Panc1 (cell line): ENCODE data around the gene TJP3. TPM values are rescaled to one million over a fixed set of nuclear protein-coding genes. Genes with fewer than 3 reads are reported as not detected.

ENCODE experiments used
- ATAC-seq: fragments of 200-7000 bp; cut with Tn5 transposase; 2 replicates; pipeline ENCODE4 v1.9.1; 2020; ENCODE audit warnings: mild to moderate bottlenecking, moderate library complexity
- BruUV-seq: library from RNA; stranded (reverse); fragments of 400-500 nt; replicated peaks from 2 replicates; lab custom pipeline; 2021; lab: Mats Ljungman, UMichigan
- CTCF ChIA-PET: fragments of 300-600 bp; sonication (Branson Sonifier 250); formaldehyde crosslinking; loops from one replicate; lab custom pipeline; 2022; ENCODE audit warnings: antibody characterized with exemption; lab: Charles Lee
- POLR2A ChIA-PET: fragments of 300-600 bp; sonication (Branson Sonifier 250); formaldehyde crosslinking; loops from one replicate; lab custom pipeline; 2022; ENCODE audit warnings: antibody characterized with exemption; lab: Charles Lee
- DNase-seq: peaks from one replicate; pipeline ENCODE4 v3.0.0-alpha.2; 2010; ENCODE audit warnings: low read depth, low spot score
- H3K27ac ChIP-seq: 2 replicates; pipeline ENCODE4 v1.5.1; 2011; ENCODE audit warnings: mild to moderate bottlenecking, low read length, inconsistent platforms
- H3K27me3 ChIP-seq: fragments of 200-500 bp; sonication (Bioruptor generic); 2 replicates; pipeline ENCODE4 v1.6.0; 2014; ENCODE audit warnings: low read length, inconsistent platforms; ENCODE audit not compliant: control insufficient read depth, insufficient read depth
- H3K36me3 ChIP-seq: fragments of 200-500 bp; sonication (Bioruptor generic); 2 replicates; pipeline ENCODE4 v1.5.1; 2014; ENCODE audit warnings: inconsistent platforms, mild to moderate bottlenecking, low read length, moderate library complexity; ENCODE audit not compliant: control insufficient read depth, insufficient read depth
- H3K4me1 ChIP-seq: 2 replicates; pipeline ENCODE4 v1.5.1; 2011; ENCODE audit warnings: inconsistent platforms, mild to moderate bottlenecking, low read length, moderate library complexity; ENCODE audit not compliant: control insufficient read depth, insufficient read depth
- H3K4me3 ChIP-seq, 2 experiments: 2 replicates each; pipeline ENCODE4 v1.5.1; 2011 to 2012; ENCODE audit warnings: low read depth in 2 of 2, low read length in 2 of 2, mild to moderate bottlenecking in 2 of 2, inconsistent platforms in 1 of 2, moderate library complexity in 1 of 2
- H3K9me3 ChIP-seq: fragments of 200-500 bp; sonication (Bioruptor generic); 2 replicates; pipeline ENCODE4 v1.5.1; 2014; ENCODE audit warnings: low read depth, mild to moderate bottlenecking, inconsistent platforms, low read length, moderate library complexity; ENCODE audit not compliant: control insufficient read depth, insufficient read depth
- CTCF ChIP-seq: fragments of 450-650 bp; IDR thresholded peaks from 2 replicates; pipeline ENCODE4 v1.5.1; 2017; ENCODE audit warnings: mild to moderate bottlenecking
- POLR2AphosphoS5 ChIP-seq: IDR thresholded peaks from 2 replicates; pipeline ENCODE4 v1.6.1; 2012; ENCODE audit warnings: mild to moderate bottlenecking, low read depth, low read length, moderate library complexity
- REST ChIP-seq, 2 experiments: IDR thresholded peaks; 2 replicates each; pipeline ENCODE4 v1.6.1; 2011 to 2012; ENCODE audit warnings: low read depth in 2 of 2, control low read depth in 1 of 2, low read length in 1 of 2, mild to moderate bottlenecking in 1 of 2, moderate library complexity in 1 of 2; ENCODE audit not compliant: insufficient read depth in 1 of 2
- SIN3A ChIP-seq: IDR thresholded peaks from 2 replicates; pipeline ENCODE4 v1.6.1; 2012; ENCODE audit warnings: low read depth, mild to moderate bottlenecking, low read length, moderate library complexity, borderline replicate concordance; ENCODE audit not compliant: insufficient read depth
- TCF7L2 ChIP-seq: IDR thresholded peaks from 2 replicates; pipeline ENCODE4 v1.6.1; 2011; ENCODE audit warnings: mild to moderate bottlenecking, low read depth, low read length, inconsistent platforms
- in situ Hi-C: cut with HindIII; loops from 2 replicates; pipeline ENCODE4 v1.10.0; 2016; ENCODE audit warnings: low sequenced_read_pairs, low pct_unique_long_range_greater_than_20kb
- intact Hi-C: fragments of 100-400 bp; cut with micrococcal nuclease; formaldehyde crosslinking; loops from one replicate; pipeline ENCODE4 v1.10.0; 2022; ENCODE audit not compliant: unreplicated experiment
- total RNA-seq: library from RNA; stranded (reverse); gene quantifications from one replicate; pipeline ENCODE4 v1.2.1, GENCODE V29; 2021; ENCODE audit not compliant: unreplicated experiment

Gene TJP3
- total RNA-seq, 1 experiment from 2014 or later, result 2.7 TPM

DNA sequence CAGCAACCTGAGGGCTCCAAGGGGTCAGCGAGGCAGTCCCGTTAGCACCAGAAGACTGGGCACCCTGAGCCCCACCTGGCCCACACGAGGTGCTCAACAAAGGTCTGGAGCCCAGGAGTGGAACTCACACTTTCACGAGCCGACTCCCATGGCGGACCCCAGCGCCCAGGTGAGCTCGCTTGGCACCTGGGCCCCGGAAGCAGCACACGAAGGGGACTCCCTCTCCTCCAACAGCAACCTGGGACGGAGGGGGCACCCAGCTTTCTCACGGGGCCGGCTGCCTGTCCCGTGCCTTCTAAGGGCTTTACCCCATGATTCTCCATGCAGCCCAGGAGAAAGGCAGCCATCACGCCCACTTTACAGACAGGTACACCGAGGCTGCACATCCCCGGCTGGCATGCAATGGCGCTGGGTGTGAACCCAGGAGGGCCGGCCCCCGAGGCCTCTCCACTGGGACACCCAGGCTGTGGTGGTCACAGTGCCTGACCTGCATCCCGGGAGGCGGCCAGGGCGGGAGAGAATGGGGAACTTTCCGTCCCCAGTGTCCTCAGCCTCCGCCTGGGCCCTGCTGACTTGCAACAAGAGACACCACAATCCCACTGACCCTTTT lies 13.0 kb upstream of the TJP3 start:
- no peaks in the 10 kb centered on the region for H3K9me3 ChIP-seq
- no peaks in the 10 kb centered on the region for H3K4me1 ChIP-seq
- intact Hi-C loops, result no loop called here
- ATAC-seq (no peak), DNase-seq (no peak)
- ChIA-PET CTCF (no interaction called here), POLR2A (no interaction called here)
- H3K27ac ChIP-seq, result no peak overlapping the region
- in situ Hi-C loops, result no loop called here
- no peak overlapping the region for H3K4me3 ChIP-seq
- BruUV-seq, result no TSS peak
- H3K36me3 ChIP-seq, result no peaks in the 10 kb centered on the region
- no peak for TF ChIP-seq POLR2AphosphoS5
- TF ChIP-seq SIN3A, result no peak
- no peak for TF ChIP-seq CTCF
- no peak for TF ChIP-seq REST (IDR thresholded peaks at IDR 0.05; ENCODE audit: insufficient read depth in 1 of 2, low read depth in 2 of 2, low read length in 1 of 2)
- no peak for TF ChIP-seq TCF7L2
- H3K27me3 ChIP-seq, result no peaks in the 10 kb centered on the region

DNA sequence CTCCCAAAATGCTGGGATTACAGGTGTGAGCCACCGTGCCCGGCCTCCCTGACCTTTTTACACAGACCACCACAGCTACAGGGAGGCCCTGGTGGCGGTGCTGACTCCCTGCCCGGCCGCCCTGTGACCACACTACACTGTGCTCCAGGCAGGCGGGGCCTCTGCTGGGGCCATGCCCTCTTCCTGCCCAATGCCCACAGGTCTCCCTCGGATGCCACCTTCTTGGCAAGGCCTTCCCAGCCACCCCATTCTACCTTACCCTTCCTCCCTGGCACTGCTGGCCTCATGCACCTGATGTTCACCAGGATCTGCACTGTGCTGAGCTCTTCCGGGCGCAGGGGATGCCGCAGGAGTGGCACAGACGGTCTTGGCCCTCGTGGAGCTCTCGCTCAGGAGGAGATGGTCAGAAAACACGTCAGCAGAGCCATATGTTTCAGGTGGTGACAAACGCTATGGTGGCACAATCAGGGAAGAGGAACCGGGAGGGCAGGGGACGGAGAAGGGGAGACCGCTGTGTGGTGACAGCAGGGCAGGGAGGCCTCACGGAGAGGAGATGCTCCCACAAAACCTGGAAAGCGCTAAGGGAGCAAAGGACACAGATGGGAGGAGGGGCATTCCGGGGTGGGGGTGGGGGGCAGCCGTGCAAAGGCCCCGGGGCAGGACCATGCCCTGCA lies 12.1 kb upstream of the TJP3 start:
- BruUV-seq, result no TSS peak
- CTCF ChIA-PET, result no interaction called here
- POLR2A ChIA-PET, result no interaction called here
- ATAC-seq, result no peak
- H3K4me1 ChIP-seq, result no peaks in the 10 kb centered on the region
- H3K27me3 ChIP-seq, result no peaks in the 10 kb centered on the region
- DNase-seq, result no peak
- TF ChIP-seq SIN3A (no peak), POLR2AphosphoS5 (no peak), CTCF (no peak), TCF7L2 (no peak), REST (IDR thresholded peaks at IDR 0.05; ENCODE audit: insufficient read depth in 1 of 2, low read depth in 2 of 2, low read length in 1 of 2) (no peak)
- no peak overlapping the region for H3K27ac ChIP-seq
- H3K4me3 ChIP-seq, result no peak overlapping the region
- intact Hi-C loops (no loop called here), in situ Hi-C loops (no loop called here)
- H3K9me3 ChIP-seq, result no peaks in the 10 kb centered on the region
- no peaks in the 10 kb centered on the region for H3K36me3 ChIP-seq
